Esophagus squamous epithelium (tissue), 5 donors: Measurements from ENCODE around the gene FBXL5. TPM values are rescaled to one million over a fixed set of nuclear protein-coding genes. Genes with fewer than 3 reads are reported as not detected.

Experiments used
- DNase-seq: peaks from one replicate; lab custom pipeline; 2025; lab: John Stamatoyannopoulos, UW
- H3K27ac ChIP-seq, 4 donors: fragments of 200-600 bp; sonication (generic); one replicate each; pipeline ENCODE4 v1.5.1; 2016 to 2019; ENCODE audit warnings: mild to moderate bottlenecking in 1 of 4
- H3K27me3 ChIP-seq, 4 donors: fragments of 200-600 bp; sonication (generic); 1 replicate in 3 of 4; 2 replicates in 1 of 4; pipeline versions ENCODE4 v1.5.1 to v1.6.0; 2017 to 2021; ENCODE audit warnings: antibody characterized with exemption in 1 of 4
- H3K36me3 ChIP-seq, 3 donors: fragments of 200-600 bp; sonication (generic); one replicate each; pipeline ENCODE4 v1.5.1; 2016 to 2019
- H3K4me1 ChIP-seq, 3 donors: fragments of 200-600 bp; sonication (generic); one replicate each; pipeline ENCODE4 v1.5.1; 2017 to 2019
- H3K4me3 ChIP-seq, 4 donors: fragments of 200-600 bp; sonication (generic); 1 replicate in 3 of 4; 2 replicates in 1 of 4; pipeline ENCODE4 v1.5.1; 2016 to 2019; ENCODE audit warnings: mild to moderate bottlenecking in 2 of 4, moderate library complexity in 1 of 4
- H3K9me3 ChIP-seq, 3 donors: fragments of 200-600 bp; sonication (generic); one replicate each; pipeline ENCODE4 v1.5.1; 2016 to 2019
- CTCF ChIP-seq, 6 experiments: fragments of 450-650 bp in 4 of 6; fragments of 200-600 bp in 2 of 6; sonication (generic) in 2 of 6; IDR thresholded peaks; one replicate each; pipeline ENCODE4 v1.5.1; 2016 to 2019; ENCODE audit warnings: antibody characterized with exemption in 6 of 6, mild to moderate bottlenecking in 4 of 6, moderate library complexity in 4 of 6
- POLR2A ChIP-seq, 4 donors: fragments of 450-650 bp; IDR thresholded peaks; one replicate each; pipeline ENCODE4 v1.6.1; 2017; ENCODE audit warnings: antibody characterized with exemption in 4 of 4, mild to moderate bottlenecking in 4 of 4, moderate library complexity in 3 of 4
- WGBS, 2 donors: methylation state at CpG; one replicate each; pipeline ENCODE4 v1.1.5; 2018; 5-methylcytosine and 5-hydroxymethylcytosine counted together
- intact Hi-C: fragments of 100-400 bp; cut with DNase I; formaldehyde crosslinking; loops from one replicate; pipeline ENCODE4 v1.15.0; 2022
- total RNA-seq, 4 donors: library from RNA; depleted of rRNA; stranded (reverse); fragments of >200 nt; gene quantifications; one replicate each; pipeline ENCODE4 v1.1.0, GENCODE V29; 2016
- donor health status: DM: yes; HTN: yes; CAD: no.

The FBXL5 gene
- total RNA-seq, 4 donors from 2014 or later: 39.2 to 119 (median 72.3) TPM

- intact Hi-C loops: no loop called here
- Histone ChIP-seq H3K36me3 (no peaks in the 10 kb centered on the region), H3K9me3 (no peaks in the 10 kb centered on the region), H3K4me3 (no peak overlapping the region), H3K4me1 (peaks cover 7 to 51% (median 9%) of the 10 kb centered on the region in 3 donors), H3K27me3 (no peaks in the 10 kb centered on the region), H3K27ac (no peak overlapping the region)
- TF ChIP-seq CTCF (IDR thresholded peaks at IDR 0.05) (no peak), POLR2A (IDR thresholded peaks at IDR 0.05) (no peak)
- WGBS, 2 donors: 84 to 89% methylated on average over 2 of the region's 2 CpGs
- DNase-seq: no peak
Measured at GRCh38 chr4:15658781-15659180, 3.6 kb upstream of the FBXL5 start.

- TF ChIP-seq CTCF (IDR thresholded peaks at IDR 0.05) (no peak), POLR2A (IDR thresholded peaks at IDR 0.05) (no peak)
- no peak overlapping the region for H3K27ac ChIP-seq
- no peaks in the 10 kb centered on the region for H3K36me3 ChIP-seq
- intact Hi-C loops: no loop called here
- no peak overlapping the region for H3K4me3 ChIP-seq
- no peaks in the 10 kb centered on the region for H3K27me3 ChIP-seq
- WGBS, 2 donors: 62 to 75% methylated on average over 4 of the region's 4 CpGs
- H3K4me1 ChIP-seq: peaks cover 7 to 51% (median 9%) of the 10 kb centered on the region in 3 donors
- H3K9me3 ChIP-seq: no peaks in the 10 kb centered on the region
- no peak for DNase-seq
Measured at GRCh38 chr4:15658136-15658770, 3.1 kb upstream of the FBXL5 start.

GRCh38 chr4:15657366-15657765 is 2.2 kb upstream of the FBXL5 start:
- Histone ChIP-seq H3K27ac (no peak overlapping the region), H3K4me3 (no peak overlapping the region), H3K27me3 (no peaks in the 10 kb centered on the region), H3K9me3 (no peaks in the 10 kb centered on the region), H3K36me3 (no peaks in the 10 kb centered on the region), H3K4me1 (peaks cover 12 to 57% (median 17%) of the 10 kb centered on the region in 3 donors)
- no peak for DNase-seq
- TF ChIP-seq POLR2A (IDR thresholded peaks at IDR 0.05) (no peak), CTCF (IDR thresholded peaks at IDR 0.05) (no peak)
- intact Hi-C loops: no loop called here

- DNase-seq: no peak
- WGBS, 2 donors: 54 to 73% methylated on average over 12 of the region's 12 CpGs
- TF ChIP-seq CTCF (IDR thresholded peaks at IDR 0.05) (no peak), POLR2A (IDR thresholded peaks at IDR 0.05) (no peak)
Measured at GRCh38 chr4:15656038-15656470, 897 bp upstream of the FBXL5 start.

GRCh38 chr4:15654593-15655222 is 449 bp downstream of the FBXL5 start:
- no peaks in the 10 kb centered on the region for H3K27me3 ChIP-seq
- WGBS, 2 donors: 1% methylated on average over 13 to 16 of the region's 66 CpGs
- TF ChIP-seq CTCF (IDR thresholded peaks at IDR 0.05) (no peak), POLR2A (IDR thresholded peaks at IDR 0.05) (no peak)
- H3K27ac ChIP-seq: peak overlapping the region; percentile 97 to 99 (median 98)
- no peak for DNase-seq
- intact Hi-C loops: no loop called here
- H3K36me3 ChIP-seq: no peaks in the 10 kb centered on the region
- H3K4me3 ChIP-seq: peak overlapping the region; percentile 71 to 95 (median 84)
- H3K4me1 ChIP-seq: peaks cover 25 to 77% (median 43%) of the 10 kb centered on the region in 3 donors
- H3K9me3 ChIP-seq: no peaks in the 10 kb centered on the region

More at GRCh38 chr4:15656038-15656470, 897 bp upstream of the FBXL5 start:
- H3K9me3 ChIP-seq: no peaks in the 10 kb centered on the region
- peak overlapping the region; percentile 97 to 99 (median 98) for H3K27ac ChIP-seq
- intact Hi-C loops: no loop called here
- no peaks in the 10 kb centered on the region for H3K36me3 ChIP-seq
- no peaks in the 10 kb centered on the region for H3K27me3 ChIP-seq
- H3K4me3 ChIP-seq: peak overlapping the region; percentile 71 to 95 (median 84)
- peaks cover 25 to 70% (median 30%) of the 10 kb centered on the region in 3 donors for H3K4me1 ChIP-seq
